HepG2 (cell line): ENCODE data around the gene DDX19B. TPM values are rescaled to one million over a fixed set of nuclear protein-coding genes. Genes with fewer than 3 reads are reported as not detected.
A peak's percentile ranks its signal among the peaks of the same experiment; 100 is the strongest.

Source experiments
- CHD4 ChIP-seq: fragments of 200-600 bp; sonication (generic); IDR thresholded peaks from 2 replicates; pipeline ENCODE4 v1.7.0; 2017; ENCODE audit warnings: mild to moderate bottlenecking, low read length, borderline replicate concordance
- EED ChIP-seq: sonication (generic); formaldehyde crosslinking; IDR thresholded peaks from 2 replicates; pipeline ENCODE4 v1.5.0; 2020; ENCODE audit warnings: mild to moderate bottlenecking, missing genetic modification reagents
- FOSL2 ChIP-seq: sonication (generic); formaldehyde crosslinking; IDR thresholded peaks from 2 replicates; pipeline ENCODE4 v1.4.0; 2020; ENCODE audit warnings: missing genetic modification reagents
- HBP1 ChIP-seq: IDR thresholded peaks from 2 replicates; pipeline ENCODE4 v1.6.1; 2016; ENCODE audit warnings: low read depth, control low read depth
- HNRNPL ChIP-seq: fragments of 200-400 bp; formaldehyde crosslinking; IDR thresholded peaks from 2 replicates; pipeline ENCODE4 v1.6.1; 2017; ENCODE audit warnings: mild to moderate bottlenecking, low read depth, low read length
- IKZF5 ChIP-seq: IDR thresholded peaks from 2 replicates; pipeline ENCODE4 v1.6.1; 2018; ENCODE audit warnings: missing genetic modification reagents, mild to moderate bottlenecking, missing compliant biosample characterization
- NCOA2 ChIP-seq: sonication (generic); formaldehyde crosslinking; IDR thresholded peaks from 2 replicates; pipeline ENCODE4 v1.8.0; 2022; ENCODE audit warnings: inconsistent platforms
- POLR2AphosphoS5 ChIP-seq: IDR thresholded peaks from 2 replicates; pipeline ENCODE4 v1.6.1; 2012; ENCODE audit warnings: low read depth, low read length
- RARA ChIP-seq: IDR thresholded peaks from 2 replicates; pipeline ENCODE4 v1.6.1; 2016; ENCODE audit warnings: missing genetic modification reagents, missing compliant biosample characterization
- SMARCE1 ChIP-seq: fragments of 450-650 bp; IDR thresholded peaks from 2 replicates; pipeline ENCODE4 v1.6.1; 2017; ENCODE audit warnings: borderline replicate concordance
- SNAPC4 ChIP-seq: sonication (generic); formaldehyde crosslinking; IDR thresholded peaks from 2 replicates; pipeline ENCODE4 v1.4.0; 2020; ENCODE audit warnings: mild to moderate bottlenecking, missing genetic modification reagents
- ZIK1 ChIP-seq: sonication (generic); formaldehyde crosslinking; IDR thresholded peaks from 2 replicates; pipeline ENCODE4 v1.5.0; 2020; ENCODE audit warnings: mild to moderate bottlenecking, low read depth, missing genetic modification reagents, borderline replicate concordance
- ZNF207 ChIP-seq: fragments of 450-650 bp; IDR thresholded peaks from 2 replicates; pipeline ENCODE4 v1.6.1; 2016; ENCODE audit warnings: antibody characterized with exemption, borderline replicate concordance
- ZNF282 ChIP-seq: fragments of 450-650 bp; IDR thresholded peaks from 2 replicates; pipeline ENCODE4 v1.6.1; 2018; ENCODE audit not compliant: partially characterized antibody
- ZNF331 ChIP-seq: sonication (generic); formaldehyde crosslinking; IDR thresholded peaks from 2 replicates; pipeline ENCODE4 v1.4.0; 2020; ENCODE audit warnings: missing genetic modification reagents
- ZNF354B ChIP-seq: sonication (generic); formaldehyde crosslinking; IDR thresholded peaks from 2 replicates; pipeline ENCODE4 v1.8.0; 2022; ENCODE audit warnings: mild to moderate bottlenecking, missing genetic modification reagents
- ZNF383 ChIP-seq: sonication (generic); formaldehyde crosslinking; IDR thresholded peaks from 2 replicates; pipeline ENCODE4 v1.4.0; 2020; ENCODE audit warnings: missing genetic modification reagents, mild to moderate bottlenecking, borderline replicate concordance
- ZNF547 ChIP-seq: sonication (generic); formaldehyde crosslinking; IDR thresholded peaks from 2 replicates; pipeline ENCODE4 v1.5.1; 2020; ENCODE audit warnings: mild to moderate bottlenecking, missing genetic modification reagents
- ZNF550 ChIP-seq: sonication (generic); formaldehyde crosslinking; IDR thresholded peaks from 2 replicates; pipeline ENCODE4 v1.4.0; 2020; ENCODE audit warnings: mild to moderate bottlenecking, missing genetic modification reagents, borderline replicate concordance
- ZNF737 ChIP-seq: sonication (generic); formaldehyde crosslinking; IDR thresholded peaks from 2 replicates; pipeline ENCODE4 v1.5.0; 2020; ENCODE audit warnings: missing genetic modification reagents, mild to moderate bottlenecking, borderline replicate concordance
- ZSCAN5A ChIP-seq: sonication (generic); formaldehyde crosslinking; IDR thresholded peaks from 2 replicates; pipeline ENCODE4 v1.8.0; 2022; ENCODE audit warnings: mild to moderate bottlenecking, missing genetic modification reagents, borderline replicate concordance
- polyA plus RNA-seq, 8 experiments: library from polyadenylated mRNA; depleted of rRNA in 3 of 8; stranded (reverse) in 7 of 8; unstranded in 1 of 8; fragments of >200 nt; fragmentation: Illumina TruSeq in 4 of 8; extraction: Trizol in 4 of 8; gene quantifications; 2 replicates each; pipeline versions ENCODE4 v1.2.1 to v1.2.3, GENCODE V29; 2011 to 2016; ENCODE audit warnings: low read depth in 4 of 8, missing spikeins in 1 of 8, mixed read lengths in 1 of 8; ENCODE audit not compliant: insufficient read depth in 1 of 8
- total RNA-seq, 5 experiments: library from RNA; depleted of rRNA; stranded (reverse); fragments of >200 nt; fragmentation: Illumina TruSeq; extraction: Trizol; gene quantifications; 2 replicates each; pipeline ENCODE4 v1.2.3, GENCODE V29; 2016; ENCODE audit warnings: low read depth in 1 of 5

DDX19B gene
- total and polyA plus RNA-seq, 2 of the 13 experiments (the other 11 are each of a cell fraction or from before 2014, with no cell fraction given) = 36.2 to 40.0 TPM

- peak; percentile 79; the same call in 1 of the 2 replicates for TF ChIP-seq SNAPC4 (CRISPR knock-in tag)
- TF ChIP-seq NCOA2 (CRISPR knock-in tag) = peak; percentile 40
- TF ChIP-seq RARA = peak; percentile 43; the same call in 1 of the 2 replicates
- no peak for TF ChIP-seq ZNF550
- TF ChIP-seq HNRNPL = peak; percentile 87
- TF ChIP-seq ZNF383 (CRISPR knock-in tag) = no peak
- no peak for TF ChIP-seq SMARCE1
- peak; percentile 97 for TF ChIP-seq POLR2AphosphoS5
- TF ChIP-seq ZNF282 = no peak
- TF ChIP-seq ZNF331 (CRISPR knock-in tag) = peak; percentile 80; the same call in 1 of the 2 replicates
- TF ChIP-seq ZIK1 (CRISPR knock-in tag) = peak; percentile 56; the same call in 1 of the 2 replicates
- peak; percentile 84; the same call in 1 of the 2 replicates for TF ChIP-seq EED (CRISPR knock-in tag)
- TF ChIP-seq CHD4 = peak; percentile 85
- TF ChIP-seq ZNF354B (CRISPR knock-in tag) = no peak
- TF ChIP-seq IKZF5 = no peak
- TF ChIP-seq ZSCAN5A (CRISPR knock-in tag) = no peak
- peak; percentile 93 for TF ChIP-seq ZNF547 (CRISPR knock-in tag)
- peak; percentile 87 for TF ChIP-seq FOSL2 (CRISPR knock-in tag)
- TF ChIP-seq ZNF737 = peak; percentile 96
- 0 out of 2 replicates have a peak, but pooled peaks have one; percentile 71 for TF ChIP-seq HBP1 (CRISPR knock-in tag)
- TF ChIP-seq ZNF207 = no peak
Measured at GRCh38 chr16:70289229-70290094, 9.5 kb upstream of the DDX19B start, which contains the start of gene AARS1 (continued).
